ENCODE data around the gene TMEM38B.

GRCh38 chr9:105722099-105722498 is 27.8 kb downstream of the TMEM38B start:
- TF ChIP-seq CTCF (IDR thresholded peaks at IDR 0.05; ENCODE audit: insufficient read depth, low read length) (no peak), POLR2AphosphoS5 (IDR thresholded peaks at IDR 0.05; ENCODE audit: low read depth) (no peak)

Data from HL-60 (cell line).